Measurements from ENCODE around the gene HBG1.

- no peak for TF ChIP-seq CTCF (conservative IDR thresholded peaks at IDR 0.05; ENCODE audit: low read length)
- no peak for TF ChIP-seq EZH2phosphoT487 (IDR thresholded peaks at IDR 0.05; ENCODE audit: borderline replicate concordance, low read depth, low read length)
These were observed 16.4 kb downstream of the HBG1 start for GRCh38 chr11:5233307-5233706.

Data from OCI-LY7 (cell line).